ENCODE measurements around the gene DCAF8L1. TPM values are rescaled to one million over a fixed set of nuclear protein-coding genes. Genes with fewer than 3 reads are reported as not detected.

The DCAF8L1 gene
- total and polyA plus RNA-seq, 2 of the 8 experiments (the other 6 are each of a cell fraction or from before 2014, with no cell fraction given), result not detected

DNA sequence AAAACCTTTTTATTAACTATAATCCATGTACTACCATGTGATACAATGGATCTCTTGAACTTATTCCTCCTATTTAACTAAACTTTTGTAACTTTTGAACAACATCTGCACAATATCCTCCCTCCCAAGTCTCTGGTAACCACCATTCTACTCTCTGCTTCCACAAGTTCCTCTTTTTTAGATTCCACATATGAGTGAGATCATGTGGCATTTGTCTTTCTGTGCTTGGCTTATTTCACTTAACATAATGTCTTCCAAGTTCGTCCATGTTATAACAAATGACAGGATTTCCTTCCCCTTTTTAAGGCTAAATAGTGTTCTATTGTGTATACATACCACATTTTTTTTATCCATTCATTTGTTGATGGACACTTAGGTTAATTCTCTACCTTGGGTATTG, 28.1 kb downstream of the DCAF8L1 start:
- no peak overlapping the region for H3K4ac ChIP-seq (replicated peaks; ENCODE audit: insufficient read length, low read depth, low read length)
- CTCF ChIA-PET (ENCODE audit: partially characterized antibody), result no interaction called here
- H2BK5ac ChIP-seq (ENCODE audit: low read depth, low read length), result no peak overlapping the region
- no peak overlapping the region for H3K56ac ChIP-seq (replicated peaks; ENCODE audit: insufficient read length, low read depth, low read length)
- no peak overlapping the region for H3K9ac ChIP-seq (replicated peaks in 1 of 4; ENCODE audit: extremely low read depth in 1 of 4, low read depth in 3 of 4, low read length in 3 of 4)
- H2BK12ac ChIP-seq (ENCODE audit: low read depth, low read length), result no peak overlapping the region
- H3K79me2 ChIP-seq (ENCODE audit: control insufficient read depth in 1 of 2, insufficient read depth in 2 of 2, low read length in 2 of 2), result no peaks in the 10 kb centered on the region
- no peaks in the 10 kb centered on the region for H3K36me3 ChIP-seq (ENCODE audit: control insufficient read depth in 2 of 4, insufficient read depth in 4 of 4, low read length in 3 of 4)
- no peak overlapping the region for H3K4me3 ChIP-seq (ENCODE audit: extremely low read depth in 1 of 4, insufficient read depth in 2 of 4, low read depth in 3 of 4, low read length in 4 of 4)
- no peaks in the 10 kb centered on the region for H3K27me3 ChIP-seq (replicated peaks in 1 of 4; ENCODE audit: control insufficient read depth in 3 of 4, extremely low read depth in 1 of 4, insufficient read depth in 3 of 4, low read length in 3 of 4)
- H3K27ac ChIP-seq (ENCODE audit: low read depth, low read length), result no peak overlapping the region
- POLR2A ChIA-PET (ENCODE audit: partially characterized antibody), result no interaction called here
- H4K20me1 ChIP-seq (replicated peaks in 1 of 2; ENCODE audit: control insufficient read depth in 1 of 2, insufficient read depth in 2 of 2, low read length in 2 of 2), result no peaks in the 10 kb centered on the region
- no peak overlapping the region for H2BK120ac ChIP-seq (replicated peaks; ENCODE audit: low read depth, low read length)
- no peaks in the 10 kb centered on the region for H3K23me2 ChIP-seq (ENCODE audit: low read depth, low read length)
- H2BK15ac ChIP-seq (ENCODE audit: low read length), result no peak overlapping the region
- H3K79me1 ChIP-seq (ENCODE audit: low read depth, low read length), result no peaks in the 10 kb centered on the region
- no peaks in the 10 kb centered on the region for H3K4me1 ChIP-seq (replicated peaks in 1 of 4; ENCODE audit: control insufficient read depth in 3 of 4, insufficient read depth in 4 of 4, low read length in 3 of 4)
- H3K9me3 ChIP-seq (ENCODE audit: insufficient read depth in 2 of 2, low read depth in 1 of 2, low read length in 1 of 2), result no peaks in the 10 kb centered on the region
- H2AFZ ChIP-seq (ENCODE audit: low read length), result no peak overlapping the region
- no peak overlapping the region for H3K18ac ChIP-seq (ENCODE audit: extremely low read depth, low read length)
- no peak overlapping the region for H4K5ac ChIP-seq (ENCODE audit: insufficient read length, low read depth, low read length)
- H3K14ac ChIP-seq (ENCODE audit: insufficient read length), result no peak overlapping the region
- no peak overlapping the region for H3K4me2 ChIP-seq (ENCODE audit: insufficient read depth in 1 of 2, low read depth in 2 of 2, low read length in 2 of 2)
- H3K23ac ChIP-seq (ENCODE audit: insufficient read length), result no peak overlapping the region
- WGBS, 2 experiments (ENCODE audit: extremely low coverage in 1 of 2, insufficient coverage in 1 of 2, insufficient read length in 1 of 2, insufficient replicate concordance in 2 of 2, low coverage in 1 of 2, low lambda C conversion rate in 2 of 2, missing lambda C conversion rate in 1 of 2), result 100% methylated on average over 1 of the region's 1 CpG; no CpG with 5 or more reads in 1 of the 2 experiments
- FAIRE-seq (no peak), DNase-seq (ENCODE audit: low read depth in 1 of 2, low spot score in 2 of 2) (no peak)
- H4K91ac ChIP-seq (replicated peaks; ENCODE audit: insufficient read length, low read length), result no peak overlapping the region
- no peak overlapping the region for H2BK20ac ChIP-seq (ENCODE audit: low read length)
- TF ChIP-seq NRF1 (IDR thresholded peaks at IDR 0.05; ENCODE audit: low read depth, low read length) (no peak), KDM1A (IDR thresholded peaks at IDR 0.05; ENCODE audit: borderline replicate concordance, low read length) (no peak), TBP (IDR thresholded peaks at IDR 0.05; ENCODE audit: low read depth, low read length) (no peak), PHF8 (conservative IDR thresholded peaks at IDR 0.05; ENCODE audit: low read depth, low read length) (no peak)
- H4K8ac ChIP-seq (ENCODE audit: extremely low read depth, insufficient read depth, low read length), result no peak overlapping the region
- H2AK5ac ChIP-seq (ENCODE audit: low read depth, low read length), result no peak overlapping the region

Measured in H1 (cell line).